ENCODE data around the gene EGR4.

Gene EGR4

GRCh38 chr2:73290049-73290839, 3.1 kb downstream of the EGR4 start:
- no peak for DNase-seq (ENCODE audit: low read depth in 2 of 2)

DNA sequence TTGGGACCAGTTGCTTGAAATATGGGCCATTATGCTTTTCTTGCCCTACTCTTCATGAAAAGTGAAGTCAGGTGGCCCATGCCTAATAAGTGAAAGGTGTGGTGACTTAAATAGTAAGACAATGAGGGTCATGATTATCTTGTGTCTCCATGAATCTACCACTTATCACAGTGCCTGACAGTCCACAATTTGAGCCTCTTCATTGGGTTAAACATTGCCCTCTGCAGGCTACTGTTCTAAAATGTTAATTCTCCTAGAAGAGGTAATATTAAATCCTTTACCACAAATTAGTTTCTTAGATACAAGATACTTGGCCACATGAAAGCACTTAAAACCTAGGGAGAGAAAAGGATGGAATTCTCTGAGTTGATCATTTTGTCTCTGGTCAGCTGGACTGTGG, 4.0 kb downstream of the EGR4 start:
- DNase-seq (ENCODE audit: low read depth in 2 of 2): no peak

GRCh38 chr2:73286134-73286655, 7.2 kb downstream of the EGR4 start:
- no peak for DNase-seq (ENCODE audit: low read depth in 2 of 2)

DNA sequence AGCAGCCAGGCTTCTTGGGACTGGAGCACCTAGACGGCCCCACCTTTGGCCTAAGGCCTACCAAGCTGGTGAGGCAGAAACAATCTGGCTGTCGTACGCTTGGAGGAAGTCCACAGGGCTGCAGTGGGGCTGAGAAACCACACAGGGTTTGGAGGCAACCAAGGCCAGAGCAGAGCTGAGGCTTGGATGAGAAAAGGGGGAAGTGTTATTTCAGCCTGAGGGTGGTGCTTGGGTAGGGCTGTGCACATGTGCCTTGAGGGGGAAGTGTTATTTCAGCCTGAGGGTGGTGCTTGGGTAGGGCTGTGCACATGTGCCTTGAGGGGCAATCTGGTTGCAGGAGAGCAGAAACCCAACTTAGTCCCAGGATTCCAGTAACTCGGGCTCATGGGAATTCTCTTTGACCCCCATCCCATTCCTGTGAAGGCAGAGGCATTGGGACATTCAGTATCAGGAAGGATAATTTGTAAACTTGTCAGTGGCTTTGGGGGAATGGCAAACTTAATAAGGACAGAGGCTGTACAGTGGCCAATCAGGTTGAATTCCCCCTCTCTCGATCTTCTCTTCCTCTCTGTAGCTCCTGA, 8.1 kb downstream of the EGR4 start:
- no peak for DNase-seq (ENCODE audit: low read depth in 2 of 2)

GRCh38 chr2:73284296-73285158, 8.8 kb downstream of the EGR4 start, which contains the start of gene FBXO41:
Gene FBXO41, minus strand, starts transcription at chr2:73284478. Its CDS starts 14,848 bp downstream, at chr2:73269630.
- peak; percentile 38 to 46 for DNase-seq (ENCODE audit: low read depth in 2 of 2)

DNA sequence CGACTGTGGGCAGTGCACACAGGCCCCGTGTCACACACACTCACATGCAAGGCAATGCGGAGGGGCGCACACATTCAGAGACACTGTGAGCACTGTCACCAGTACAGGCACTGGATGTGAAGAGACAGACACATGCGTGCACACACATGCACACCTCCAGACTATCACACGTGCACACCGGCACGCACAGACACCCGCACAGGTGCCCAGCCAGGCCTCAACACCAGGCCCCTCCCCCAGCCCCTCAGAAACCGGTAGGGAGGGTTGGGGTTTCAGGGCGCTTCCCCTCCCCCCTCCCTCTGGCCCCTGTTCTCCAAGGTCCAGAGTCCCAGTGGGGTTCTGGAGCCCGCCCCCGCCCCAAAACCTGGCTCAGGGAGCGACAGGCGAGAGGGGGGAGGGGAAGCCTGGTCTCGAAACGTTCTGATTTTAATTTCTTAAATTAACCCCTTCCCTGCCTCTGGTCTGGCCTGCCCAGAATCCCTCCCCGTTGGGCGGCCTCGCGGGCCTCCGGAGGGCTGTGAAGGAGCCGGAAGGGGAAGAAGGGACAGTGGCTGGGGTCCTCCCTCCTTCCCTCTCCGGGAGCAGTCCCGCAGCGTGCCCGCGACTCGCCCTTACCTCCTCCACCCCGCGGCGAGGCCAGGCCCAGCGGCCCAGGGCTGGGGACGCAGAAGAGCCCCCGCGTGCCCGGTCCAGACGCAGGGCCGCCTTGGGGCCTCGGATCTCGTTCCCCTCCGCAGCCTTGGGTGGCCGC, 9.6 kb downstream of the EGR4 start:
- no peak for DNase-seq (ENCODE audit: low read depth in 2 of 2)

DNA sequence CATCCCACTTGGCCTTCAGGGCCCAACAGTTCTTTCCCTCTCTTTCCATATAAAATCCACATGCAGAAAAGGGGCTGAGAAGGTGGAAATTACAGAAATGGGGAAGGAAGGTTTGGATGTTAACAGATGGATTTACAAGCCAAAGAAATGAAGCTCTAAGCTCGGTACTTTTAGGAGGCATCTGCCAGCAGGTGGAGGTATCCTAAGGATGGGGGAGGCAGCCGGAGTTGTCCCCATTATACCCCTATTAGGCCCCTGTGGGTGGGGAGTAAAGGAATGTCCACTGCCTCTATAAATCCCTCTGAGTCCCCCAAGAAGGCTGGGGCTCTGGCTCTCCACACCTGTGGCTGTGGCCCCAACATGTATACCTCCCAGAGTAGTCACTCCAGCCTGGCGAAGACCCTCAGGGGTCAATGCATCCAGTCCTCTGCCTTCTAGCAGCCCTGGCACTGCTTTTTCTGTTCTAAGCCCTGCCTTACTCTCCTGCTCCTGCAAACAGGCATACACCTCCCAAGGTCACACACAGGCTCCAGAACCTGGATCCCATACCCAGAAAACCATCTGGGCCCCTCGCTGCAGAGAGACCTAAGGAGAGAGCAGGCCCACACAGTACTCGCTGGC, 10.3 kb downstream of the EGR4 start:
- no peak for DNase-seq (ENCODE audit: low read depth in 2 of 2)

DNA sequence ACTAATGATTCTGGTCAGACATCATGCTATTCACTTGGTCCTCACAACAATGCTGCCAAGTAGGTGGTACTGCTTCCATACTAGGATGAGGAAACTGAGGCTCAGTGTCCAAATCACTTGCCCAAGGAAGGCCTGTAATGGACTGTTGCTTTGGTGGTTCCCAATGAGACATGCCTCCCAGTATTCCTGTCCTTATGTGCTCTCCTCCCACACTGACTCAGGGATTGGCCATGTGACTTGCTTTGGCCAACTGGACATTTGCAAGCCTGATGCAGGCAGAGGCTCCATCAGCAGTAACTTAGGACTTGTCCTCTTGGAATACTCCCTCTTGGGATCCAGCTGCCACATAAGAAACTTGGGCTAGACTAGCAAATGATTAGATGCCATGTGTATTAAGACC, 12.1 kb downstream of the EGR4 start:
- DNase-seq (ENCODE audit: low read depth in 2 of 2): no peak

DNA sequence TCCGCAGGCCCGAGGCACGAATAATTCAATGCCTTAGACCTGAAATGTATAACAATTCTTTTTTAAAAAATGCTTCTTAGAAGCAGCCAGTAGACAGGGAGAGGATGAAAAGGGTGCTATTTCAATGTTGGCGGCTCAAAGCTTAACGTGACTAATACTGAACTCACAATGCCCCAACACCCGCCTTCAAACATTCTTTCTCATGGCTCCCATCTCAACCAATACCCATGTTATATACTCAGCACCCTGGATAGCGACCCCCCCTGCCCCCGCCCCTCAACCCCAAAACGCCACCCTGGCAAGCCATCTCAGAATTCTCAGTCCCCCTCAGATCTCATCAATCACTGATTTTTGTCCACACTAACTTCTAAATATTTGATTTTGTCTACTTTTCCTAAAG, 13.5 kb downstream of the EGR4 start:
- DNase-seq (ENCODE audit: low read depth in 2 of 2): no peak

DNA sequence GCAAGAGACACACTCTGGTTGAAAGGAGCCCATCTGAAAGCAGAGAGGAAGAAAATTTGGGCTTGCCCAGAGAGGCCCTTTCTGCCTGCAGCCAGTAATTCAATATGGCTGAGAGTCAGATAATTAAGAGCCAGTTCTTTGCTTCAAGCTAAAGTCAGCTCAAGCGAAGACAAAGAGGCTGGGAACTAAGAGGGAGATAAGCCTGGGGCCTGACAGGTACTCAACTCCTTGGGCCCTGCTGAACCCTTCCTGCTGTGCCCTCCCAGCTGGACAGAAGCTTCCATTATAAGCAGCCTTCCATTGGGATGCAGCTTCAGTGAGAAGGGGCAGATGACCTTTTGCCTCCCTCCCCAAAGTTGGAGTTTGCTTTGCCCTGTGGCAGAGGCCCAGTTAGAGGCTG, 21.1 kb downstream of the EGR4 start:
- DNase-seq (ENCODE audit: low read depth in 2 of 2): no peak

DNA sequence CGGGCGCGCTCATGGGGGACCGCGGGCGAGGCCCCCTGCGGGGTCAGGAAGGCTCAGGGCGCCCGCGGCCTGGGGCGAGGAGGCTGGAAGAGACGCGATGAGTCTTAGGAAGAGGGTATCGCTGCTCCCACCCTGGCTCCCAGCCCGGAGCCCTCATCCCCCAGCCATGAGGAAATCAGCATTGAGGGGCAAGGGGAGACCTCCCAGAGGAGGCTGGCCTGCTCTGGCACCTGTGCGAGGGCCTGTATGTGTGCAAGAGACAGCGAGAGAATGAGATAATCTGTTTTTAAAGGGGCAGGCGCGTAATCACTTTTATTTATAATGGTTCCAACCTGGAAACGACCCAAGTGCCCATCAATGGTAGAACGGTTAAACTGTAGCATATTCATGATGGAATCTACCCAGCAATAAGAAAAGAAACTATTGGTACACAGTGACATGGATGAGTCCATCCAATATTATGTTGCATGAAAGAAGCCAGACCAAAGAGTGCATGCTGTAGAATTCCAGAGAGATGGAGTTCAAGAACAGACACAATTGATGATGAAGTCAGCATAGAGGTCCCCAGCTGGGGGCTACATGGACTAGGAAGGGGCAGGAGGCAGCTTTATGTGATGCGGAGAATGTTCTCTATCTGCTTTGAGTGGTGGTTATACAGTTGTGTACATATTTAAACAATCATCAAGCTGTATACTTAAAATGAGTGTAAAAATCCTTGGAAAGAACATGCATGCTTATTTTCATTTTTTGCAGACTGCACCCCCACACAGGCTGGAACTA, 23.5 kb downstream of the EGR4 start:
- no peak for DNase-seq (ENCODE audit: low read depth in 2 of 2)

- peak; percentile 51 to 53 for DNase-seq (ENCODE audit: low read depth in 2 of 2)
Observed at GRCh38 chr2:73268830-73269685, 24.3 kb downstream of the EGR4 start.

- no peak for DNase-seq (ENCODE audit: low read depth in 2 of 2)
Observed at GRCh38 chr2:73268366-73268829, 24.9 kb downstream of the EGR4 start.

DNA sequence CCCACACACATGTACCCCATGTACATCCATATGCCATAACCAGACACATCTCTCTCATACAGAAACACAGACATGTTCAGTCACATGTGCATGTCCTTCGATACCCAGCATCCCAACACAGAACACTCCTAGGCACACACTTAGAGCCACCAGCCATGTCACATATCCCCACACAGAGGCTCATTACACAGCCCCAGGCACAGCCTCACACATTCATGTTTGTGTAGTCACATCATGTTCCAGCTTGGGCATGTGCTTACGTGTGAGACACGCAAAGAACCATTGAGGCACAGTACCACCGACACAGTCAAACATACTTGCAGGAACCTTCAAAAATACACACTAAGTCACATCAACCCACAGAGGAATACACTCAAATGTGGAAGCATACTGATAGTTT, 26.3 kb downstream of the EGR4 start:
- no peak for DNase-seq (ENCODE audit: low read depth in 2 of 2)

GRCh38 chr2:73266061-73266901, 27.1 kb downstream of the EGR4 start:
- DNase-seq (ENCODE audit: low read depth in 2 of 2): no peak

DNA sequence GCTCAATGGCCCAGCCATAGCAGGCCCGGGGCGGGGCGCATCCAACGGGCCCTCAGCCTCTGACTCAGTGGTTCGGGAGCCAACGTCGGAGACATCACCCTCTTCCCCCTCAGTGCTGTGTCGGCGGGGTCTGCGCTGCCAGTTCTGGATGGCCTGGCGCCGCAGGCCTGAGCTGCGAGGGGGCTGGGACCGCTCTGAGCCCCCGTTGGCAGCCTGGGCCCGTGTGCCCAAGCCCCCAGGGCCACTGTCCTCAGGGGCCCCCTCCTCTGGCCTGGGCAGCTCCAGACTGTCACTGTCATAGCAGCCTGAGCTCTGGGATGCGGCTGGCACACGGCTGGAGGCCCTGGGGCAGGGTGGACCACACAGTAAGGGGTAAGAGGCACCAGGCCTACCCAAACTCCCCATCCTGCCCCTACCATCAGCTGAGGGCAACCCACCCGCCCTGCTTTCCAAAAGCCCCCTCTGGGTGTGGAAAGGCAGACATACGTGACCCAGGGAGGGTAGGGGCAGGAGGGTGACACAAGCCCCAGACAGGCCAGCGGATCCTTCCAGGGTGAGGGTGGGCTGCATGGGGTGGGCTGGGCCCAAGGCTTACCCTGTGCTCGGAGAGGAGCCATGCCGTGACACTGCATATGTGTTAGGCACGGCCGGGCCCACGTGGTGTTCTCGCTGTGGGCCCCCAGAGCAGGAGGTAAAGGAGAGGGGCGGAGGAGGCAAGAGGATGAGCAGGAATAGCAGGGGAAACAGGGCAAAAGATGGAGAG, 27.9 kb downstream of the EGR4 start:
- DNase-seq (ENCODE audit: low read depth in 2 of 2): no peak

GRCh38 chr2:73264783-73265182, 28.6 kb downstream of the EGR4 start:
- no peak for DNase-seq (ENCODE audit: low read depth in 2 of 2)

DNA sequence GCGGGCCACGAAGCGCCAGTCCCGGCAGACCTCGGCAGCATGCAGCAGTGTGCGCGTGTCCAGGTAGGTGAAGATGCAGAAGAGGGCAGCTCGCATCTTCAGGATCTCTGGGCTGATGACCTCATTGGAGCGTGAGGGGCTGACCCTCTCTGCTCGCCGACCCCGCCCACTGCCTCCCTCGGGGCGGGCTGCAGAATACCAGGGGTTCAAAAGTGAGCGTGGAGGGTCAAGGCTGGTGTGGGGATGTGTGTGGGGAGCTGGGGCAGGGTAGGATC, 29.1 kb downstream of the EGR4 start:
- no peak for DNase-seq (ENCODE audit: low read depth in 2 of 2)
